IMR-90 (cell line): ENCODE data around the gene PLSCR2. TPM values are rescaled to one million over a fixed set of nuclear protein-coding genes. Genes with fewer than 3 reads are reported as not detected.

Experiments
- ATAC-seq: fragments of 200-7000 bp; cut with Tn5 transposase; 2 replicates; pipeline ENCODE4 v1.9.1; 2020; ENCODE audit warnings: low read depth, mild to moderate bottlenecking, moderate library complexity
- BruUV-seq: library from RNA; stranded (reverse); fragments of 400-500 nt; replicated peaks from 2 replicates; lab custom pipeline; 2021; lab: Mats Ljungman, UMichigan
- CTCF ChIA-PET: fragments of 300-600 bp; formaldehyde crosslinking; extraction: SDS; loops from one replicate; lab custom pipeline; 2021; ENCODE audit warnings: antibody characterized with exemption; lab: Yijun Ruan, JAX
- POLR2A ChIA-PET: fragments of 300-600 bp; sonication (Branson Sonifier 250); formaldehyde crosslinking; loops from one replicate; lab custom pipeline; 2022; ENCODE audit warnings: antibody characterized with exemption; ENCODE audit not compliant: unreplicated experiment; lab: Charles Lee
- DNase-seq: peaks from one replicate; pipeline ENCODE4 v3.0.0; 2013
- H2AFZ ChIP-seq: replicated peaks from 2 replicates; pipeline ENCODE3; 2013; ENCODE audit warnings: low read length, mild to moderate bottlenecking; ENCODE audit not compliant: poor library complexity
- H2AK5ac ChIP-seq: 2 replicates; pipeline ENCODE4 v1.6.1; 2013; ENCODE audit warnings: low read depth, low read length, inconsistent platforms
- H2AK9ac ChIP-seq: replicated peaks from 2 replicates; pipeline ENCODE3; 2013; ENCODE audit warnings: mild to moderate bottlenecking, low read depth, low read length, moderate library complexity; ENCODE audit not compliant: poor library complexity
- H2BK120ac ChIP-seq: 2 replicates; pipeline ENCODE4 v1.6.1; 2013; ENCODE audit warnings: low read depth, low read length, inconsistent platforms
- H2BK15ac ChIP-seq: 3 replicates; pipeline ENCODE4 v1.6.1; 2013; ENCODE audit warnings: low read depth, low read length, inconsistent platforms
- H2BK20ac ChIP-seq: 2 replicates; pipeline ENCODE4 v1.6.1; 2013; ENCODE audit warnings: low read depth, mild to moderate bottlenecking, inconsistent platforms, low read length, moderate library complexity
- H2BK5ac ChIP-seq: 2 replicates; pipeline ENCODE4 v1.6.1; 2013; ENCODE audit warnings: mild to moderate bottlenecking, low read depth, low read length, inconsistent platforms; ENCODE audit not compliant: poor library complexity, severe bottlenecking
- H3K14ac ChIP-seq: replicated peaks from 2 replicates; pipeline ENCODE4 v1.6.1; 2013; ENCODE audit warnings: low read depth, low read length, inconsistent platforms
- H3K18ac ChIP-seq: 2 replicates; pipeline ENCODE4 v1.6.1; 2013; ENCODE audit warnings: low read depth, low read length, control low read depth
- H3K23ac ChIP-seq: 2 replicates; pipeline ENCODE4 v1.6.1; 2013; ENCODE audit warnings: low read depth, low read length, inconsistent platforms
- H3K27ac ChIP-seq: 2 replicates; pipeline ENCODE4 v1.5.1; 2013; ENCODE audit warnings: mild to moderate bottlenecking, control low read depth, low read length; ENCODE audit not compliant: insufficient read depth
- H3K27me3 ChIP-seq: 2 replicates; pipeline ENCODE4 v1.6.1; 2013; ENCODE audit warnings: low read length; ENCODE audit not compliant: control insufficient read depth, insufficient read depth
- H3K36me3 ChIP-seq: 2 replicates; pipeline ENCODE4 v1.6.1; 2013; ENCODE audit warnings: low read length, mixed read lengths; ENCODE audit not compliant: control insufficient read depth, insufficient read depth
- H3K4ac ChIP-seq: 2 replicates; pipeline ENCODE4 v1.6.1; 2013; ENCODE audit warnings: low read depth, low read length, inconsistent platforms
- H3K4me1 ChIP-seq: 2 replicates; pipeline ENCODE4 v1.6.1; 2013; ENCODE audit warnings: low read length, mixed read lengths; ENCODE audit not compliant: control insufficient read depth, insufficient read depth
- H3K4me2 ChIP-seq: 2 replicates; pipeline ENCODE4 v1.6.1; 2013; ENCODE audit warnings: low read depth, mild to moderate bottlenecking, control low read depth, low read length, moderate library complexity
- H3K4me3 ChIP-seq: 2 replicates; pipeline ENCODE4 v1.5.1; 2013; ENCODE audit warnings: low read depth, mild to moderate bottlenecking, control low read depth, low read length, moderate library complexity; ENCODE audit not compliant: insufficient read depth
- H3K56ac ChIP-seq: 2 replicates; pipeline ENCODE4 v1.6.1; 2013; ENCODE audit warnings: low read length, inconsistent platforms; ENCODE audit not compliant: insufficient read depth; ENCODE audit errors: extremely low read depth
- H3K79me1 ChIP-seq, 2 experiments: 2 replicates each; pipeline ENCODE4 v1.6.1; 2013; ENCODE audit warnings: low read length in 2 of 2, inconsistent platforms in 1 of 2, low read depth in 1 of 2
- H3K9ac ChIP-seq: 2 replicates; pipeline ENCODE4 v1.6.1; 2013; ENCODE audit warnings: low read depth, low read length, control low read depth
- H3K9me1 ChIP-seq: 2 replicates; pipeline ENCODE4 v1.6.1; 2013; ENCODE audit warnings: low read length, inconsistent platforms; ENCODE audit not compliant: insufficient read depth
- H3K9me3 ChIP-seq: 2 replicates; pipeline ENCODE4 v1.6.1; 2013; ENCODE audit warnings: low read length; ENCODE audit not compliant: control insufficient read depth, insufficient read depth
- H4K20me1 ChIP-seq: 2 replicates; pipeline ENCODE4 v1.6.1; 2013; ENCODE audit warnings: low read length, inconsistent platforms; ENCODE audit not compliant: insufficient read depth
- H4K5ac ChIP-seq: 2 replicates; pipeline ENCODE4 v1.6.1; 2013; ENCODE audit warnings: mild to moderate bottlenecking, low read depth, low read length, control low read depth
- H4K8ac ChIP-seq, 2 experiments: 2 replicates each; pipeline ENCODE4 v1.6.1; 2013; ENCODE audit warnings: low read depth in 2 of 2, low read length in 2 of 2, control low read depth in 1 of 2, inconsistent platforms in 1 of 2
- H4K91ac ChIP-seq: 2 replicates; pipeline ENCODE4 v1.6.1; 2013; ENCODE audit warnings: low read depth, low read length, inconsistent platforms; ENCODE audit not compliant: insufficient read depth
- FOS ChIP-seq: fragments of 150-350 bp; IDR thresholded peaks from 2 replicates; pipeline ENCODE4 v1.6.1; 2016; ENCODE audit warnings: low read depth, low read length
- MAZ ChIP-seq: IDR thresholded peaks from 2 replicates; pipeline ENCODE4 v1.6.1; 2012; ENCODE audit warnings: low read depth, mild to moderate bottlenecking, low read length, improper control_type of control experiment, moderate library complexity, borderline replicate concordance
- RFX5 ChIP-seq: IDR thresholded peaks from 2 replicates; pipeline ENCODE4 v1.8.0; 2012; ENCODE audit warnings: low read depth, mild to moderate bottlenecking, low read length, moderate library complexity
- WGBS, 2 experiments: methylation state at CpG; one replicate each; pipeline versions ENCODE4 v1.1.5 to v1.1.7; 2013; ENCODE audit warnings: missing lambda C conversion rate in 2 of 2; ENCODE audit not compliant: insufficient read length in 1 of 2; ENCODE audit errors: extremely low coverage in 2 of 2; 5-methylcytosine and 5-hydroxymethylcytosine counted together
- dilution Hi-C: fragments of 300-500 bp; cut with HindIII; formaldehyde crosslinking; loops from one replicate; pipeline ENCODE4 v1.14.3; 2018; ENCODE audit warnings: low sequenced_read_pairs; ENCODE audit not compliant: unreplicated experiment
- in situ Hi-C: fragments of 300-500 bp; cut with MboI; formaldehyde crosslinking; loops from 3 replicates; pipeline ENCODE4 v1.14.3; 2019; ENCODE audit warnings: low sequenced_read_pairs, inconsistent platforms, mixed read lengths
- intact Hi-C: fragments of 100-400 bp; cut with micrococcal nuclease; formaldehyde crosslinking; loops from 2 replicates; pipeline ENCODE4 v1.10.0; 2022
- polyA plus RNA-seq, 3 experiments: library from polyadenylated mRNA; depleted of rRNA; stranded (reverse); fragments of >200 nt; gene quantifications; 2 replicates each; pipeline ENCODE4 v1.2.3, GENCODE V29; 2012; ENCODE audit warnings: low replicate concordance in 1 of 3
- total RNA-seq: library from RNA; depleted of rRNA; stranded (reverse); fragments of >200 nt; gene quantifications from 2 replicates; pipeline ENCODE4 v1.2.3, GENCODE V29; 2012

Gene PLSCR2
- total and polyA plus RNA-seq, 2 of the 4 experiments (the other 2 are of a cell fraction), result not detected

GRCh38 chr3:146496251-146496650 lies 26.9 kb upstream of the PLSCR2 start:
- Histone ChIP-seq H2AFZ (no peak overlapping the region), H3K56ac (no peak overlapping the region), H3K18ac (no peak overlapping the region; the same call in 1 of the 2 replicates), H3K79me1 (no peaks in the 10 kb centered on the region), H3K4me3 (no peak overlapping the region), H3K9ac (no peak overlapping the region), H4K20me1 (no peaks in the 10 kb centered on the region), H2BK15ac (no peak overlapping the region), H3K4me2 (no peak overlapping the region), H3K4ac (no peak overlapping the region), H3K27me3 (no peaks in the 10 kb centered on the region), H4K8ac (no peak overlapping the region), H3K14ac (no peak overlapping the region), H3K9me1 (no peaks in the 10 kb centered on the region; the same call in 1 of the 2 replicates), H2AK9ac (no peak overlapping the region), H2BK20ac (no peak overlapping the region), H4K91ac (no peak overlapping the region), H2BK5ac (no peak overlapping the region), H3K27ac (no peak overlapping the region), H2AK5ac (no peak overlapping the region), H3K36me3 (no peaks in the 10 kb centered on the region), H2BK120ac (peak overlapping the region; percentile 39; the same call in 1 of the 2 replicates), H4K5ac (no peak overlapping the region), H3K9me3 (no peaks in the 10 kb centered on the region), H3K4me1 (0 out of 2 replicates have a peak, but pooled peaks cover 2% of the 10 kb centered on the region), H3K23ac (no peak overlapping the region)
- no TSS peak for BruUV-seq
- ATAC-seq (no peak), DNase-seq (peak; percentile 21)
- dilution Hi-C loops (no loop called here), intact Hi-C loops (no loop called here), in situ Hi-C loops (no loop called here)
- WGBS, 2 experiments, result no CpG with 5 or more reads among the region's 1 CpG
- ChIA-PET POLR2A (no interaction called here), CTCF (interaction anchor here (0.5 kb wide), 1 partner anchor 55 kb away, joined by 3 read pairs; no protein-coding TSS in a partner anchor)
- TF ChIP-seq MAZ (no peak), RFX5 (no peak), FOS (no peak)
